ENCODE results near the gene ZBTB7C.

Gene ZBTB7C

DNA sequence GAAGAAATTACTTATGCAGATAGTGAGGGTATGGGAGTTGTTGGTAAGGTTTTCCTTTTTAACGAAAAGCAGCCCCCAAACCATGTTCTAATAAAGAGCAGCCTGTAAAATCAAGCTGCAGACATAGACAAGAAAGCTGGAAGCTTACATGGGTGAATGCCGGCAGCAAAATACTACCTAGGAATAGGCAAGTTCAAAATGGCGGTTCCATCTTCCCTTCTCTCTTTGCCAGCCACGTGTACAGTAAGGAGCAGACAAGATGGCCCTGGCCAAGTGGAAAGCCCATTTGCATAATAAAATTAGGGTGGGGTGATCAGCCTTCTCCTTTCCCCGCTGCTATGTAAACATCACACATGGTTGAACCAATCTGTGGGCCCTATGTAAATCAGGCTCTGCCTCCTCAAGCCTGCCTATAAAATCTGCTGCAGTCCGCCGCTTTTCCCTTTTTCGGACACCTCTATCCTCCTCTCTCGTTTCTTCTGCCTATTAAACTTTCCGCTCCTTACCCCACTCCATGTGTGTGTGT, 155.0 kb downstream of the ZBTB7C start:
- TF ChIP-seq, protein P1, sequence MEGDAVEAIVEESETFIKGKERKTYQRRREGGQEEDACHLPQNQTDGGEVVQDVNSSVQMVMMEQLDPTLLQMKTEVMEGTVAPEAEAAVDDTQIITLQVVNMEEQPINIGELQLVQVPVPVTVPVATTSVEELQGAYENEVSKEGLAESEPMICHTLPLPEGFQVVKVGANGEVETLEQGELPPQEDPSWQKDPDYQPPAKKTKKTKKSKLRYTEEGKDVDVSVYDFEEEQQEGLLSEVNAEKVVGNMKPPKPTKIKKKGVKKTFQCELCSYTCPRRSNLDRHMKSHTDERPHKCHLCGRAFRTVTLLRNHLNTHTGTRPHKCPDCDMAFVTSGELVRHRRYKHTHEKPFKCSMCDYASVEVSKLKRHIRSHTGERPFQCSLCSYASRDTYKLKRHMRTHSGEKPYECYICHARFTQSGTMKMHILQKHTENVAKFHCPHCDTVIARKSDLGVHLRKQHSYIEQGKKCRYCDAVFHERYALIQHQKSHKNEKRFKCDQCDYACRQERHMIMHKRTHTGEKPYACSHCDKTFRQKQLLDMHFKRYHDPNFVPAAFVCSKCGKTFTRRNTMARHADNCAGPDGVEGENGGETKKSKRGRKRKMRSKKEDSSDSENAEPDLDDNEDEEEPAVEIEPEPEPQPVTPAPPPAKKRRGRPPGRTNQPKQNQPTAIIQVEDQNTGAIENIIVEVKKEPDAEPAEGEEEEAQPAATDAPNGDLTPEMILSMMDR (IDR thresholded peaks at IDR 0.05; ENCODE audit: low read depth, low read length, missing control alignments): no peak
- H3K4me3 ChIP-seq (replicated peaks; ENCODE audit: low read depth, low read length): no peak overlapping the region
- DNase-seq (ENCODE audit: extremely low read depth, low read depth): no peak

- TF ChIP-seq, protein P1 (IDR thresholded peaks at IDR 0.05; ENCODE audit: low read depth, low read length, missing control alignments): no peak
- no peak overlapping the region for H3K4me3 ChIP-seq (replicated peaks; ENCODE audit: low read depth, low read length)
- no peak for DNase-seq (ENCODE audit: extremely low read depth, low read depth)
Observed at GRCh38 chr18:48252525-48252924, 156.7 kb downstream of the ZBTB7C start.

DNA sequence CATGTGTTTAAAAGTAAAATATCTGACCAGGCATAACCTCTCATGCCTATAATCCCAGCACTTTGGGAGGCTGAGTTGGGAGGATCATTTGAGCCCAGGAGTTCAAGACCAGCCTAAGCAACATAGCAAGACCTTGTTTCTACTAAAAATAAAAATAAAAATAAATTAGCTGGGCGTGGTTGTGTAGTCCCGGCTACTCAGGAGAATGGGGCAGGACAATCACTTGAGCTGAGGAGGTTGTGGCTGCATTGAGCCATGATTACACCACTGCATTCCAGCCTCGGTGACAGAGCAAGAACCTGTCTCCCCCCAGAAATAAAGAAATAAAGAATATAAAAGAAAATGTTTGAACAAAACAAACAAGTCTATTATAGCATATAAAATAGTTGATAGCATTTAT, 158.3 kb downstream of the ZBTB7C start:
- H3K4me3 ChIP-seq (replicated peaks; ENCODE audit: low read depth, low read length): no peak overlapping the region
- DNase-seq (ENCODE audit: extremely low read depth, low read depth): no peak
- TF ChIP-seq, protein P1 (IDR thresholded peaks at IDR 0.05; ENCODE audit: low read depth, low read length, missing control alignments): no peak

DNA sequence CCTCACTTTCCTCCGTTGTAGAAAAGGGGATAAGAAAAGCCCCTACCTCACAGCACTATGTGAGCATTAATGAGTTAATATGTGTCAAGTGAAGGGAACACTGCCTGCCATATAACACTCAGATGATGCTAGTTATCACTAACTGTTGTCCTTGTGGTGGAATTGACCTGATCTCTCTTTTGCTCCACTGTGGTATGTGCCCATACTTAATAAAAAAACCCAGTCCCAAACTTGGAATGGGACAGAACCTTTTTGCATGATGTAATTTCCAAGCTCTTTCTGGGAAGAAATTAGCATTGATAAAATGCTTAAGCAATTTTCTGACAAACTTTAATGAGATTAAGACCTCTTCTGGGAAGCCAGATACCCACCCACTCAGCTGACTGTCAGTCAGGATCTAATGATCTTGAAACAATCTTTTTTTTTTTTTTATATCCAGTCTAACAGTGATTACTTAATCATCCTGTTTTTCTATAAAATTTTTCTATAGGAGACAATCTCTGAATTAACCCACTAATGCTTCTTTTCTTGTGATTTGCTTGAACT, 158.7 kb downstream of the ZBTB7C start:
- no peak overlapping the region for H3K4me3 ChIP-seq (replicated peaks; ENCODE audit: low read depth, low read length)
- TF ChIP-seq, protein P1 (IDR thresholded peaks at IDR 0.05; ENCODE audit: low read depth, low read length, missing control alignments): no peak
- DNase-seq (ENCODE audit: extremely low read depth, low read depth): no peak

DNA sequence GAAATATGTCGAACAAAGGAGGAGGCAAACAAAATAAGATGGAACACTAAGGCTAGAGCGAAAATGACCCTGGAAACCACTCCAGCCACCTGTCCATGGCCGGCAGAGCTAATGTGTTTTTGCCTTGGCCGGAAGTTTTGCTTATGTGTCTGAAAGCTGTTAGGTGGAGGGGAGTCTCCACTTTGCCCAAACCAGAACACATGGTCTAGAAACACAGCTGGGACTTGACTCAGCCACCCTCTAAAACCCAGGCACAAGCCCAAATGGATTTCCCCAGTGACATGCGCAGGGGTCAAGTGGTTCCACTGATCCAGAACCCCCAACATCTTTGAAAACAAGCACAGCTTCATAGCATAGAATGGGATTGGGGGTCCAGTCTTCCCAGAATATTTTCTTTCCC, 159.3 kb downstream of the ZBTB7C start:
- TF ChIP-seq, protein P1 (IDR thresholded peaks at IDR 0.05; ENCODE audit: low read depth, low read length, missing control alignments): no peak
- no peak for DNase-seq (ENCODE audit: extremely low read depth, low read depth)
- no peak overlapping the region for H3K4me3 ChIP-seq (replicated peaks; ENCODE audit: low read depth, low read length)

DNA sequence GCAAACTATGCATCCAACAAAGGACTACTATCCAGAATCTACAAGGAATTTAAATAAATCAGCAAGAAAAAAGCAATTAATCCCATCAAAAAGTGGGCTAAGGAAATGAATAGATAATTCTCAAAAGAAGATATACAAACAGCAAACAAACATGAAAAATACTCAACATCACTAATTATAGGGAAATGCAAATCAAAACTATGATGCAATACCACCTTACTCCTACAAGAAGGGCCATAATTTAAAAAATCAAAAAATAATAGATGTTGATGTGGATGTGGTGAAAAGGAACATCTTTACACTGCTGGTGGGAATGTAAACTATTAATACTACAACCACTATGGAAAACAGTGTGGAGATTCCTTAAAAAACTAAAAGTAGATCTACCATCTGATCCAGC, 164.7 kb downstream of the ZBTB7C start:
- TF ChIP-seq, protein P1 (IDR thresholded peaks at IDR 0.05; ENCODE audit: low read depth, low read length, missing control alignments): no peak
- no peak for DNase-seq (ENCODE audit: extremely low read depth, low read depth)
- H3K4me3 ChIP-seq (replicated peaks; ENCODE audit: low read depth, low read length): no peak overlapping the region

DNA sequence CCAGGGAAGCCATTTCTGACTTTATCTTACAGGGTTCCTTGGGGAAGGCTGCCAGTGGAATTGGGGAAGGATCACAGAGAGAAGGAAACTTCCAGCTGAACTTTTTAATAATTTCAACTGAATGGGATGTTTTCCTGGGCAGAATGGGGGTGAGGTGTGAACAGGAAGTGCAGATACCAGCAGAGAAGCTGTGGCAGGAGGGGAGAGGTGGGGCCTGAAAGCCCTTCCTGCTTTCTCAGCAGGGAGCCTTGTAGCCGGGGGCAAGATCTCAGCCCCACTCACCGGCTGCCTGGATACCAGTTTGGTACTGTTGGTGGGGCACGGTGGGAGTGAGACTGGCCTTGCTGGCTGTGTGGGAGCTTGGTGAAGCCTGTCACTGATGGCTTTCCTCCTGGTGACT, 170.5 kb downstream of the ZBTB7C start:
- no peak overlapping the region for H3K4me3 ChIP-seq (replicated peaks; ENCODE audit: low read depth, low read length)
- DNase-seq (ENCODE audit: extremely low read depth, low read depth): no peak
- TF ChIP-seq, protein P1 (IDR thresholded peaks at IDR 0.05; ENCODE audit: low read depth, low read length, missing control alignments): no peak

Data from HFF-Myc (cell line).